Keratinocyte (primary cell): ENCODE data around the gene SYMPK. TPM values are rescaled to one million over a fixed set of nuclear protein-coding genes. Genes with fewer than 3 reads are reported as not detected.
A peak's percentile ranks its signal among the peaks of the same experiment; 100 is the strongest.

Experiments
- DNase-seq: peaks from one replicate; pipeline ENCODE4 v3.0.0-alpha.2; 2011; ENCODE audit warnings: low read depth, missing footprints, low spot score
- FAIRE-seq: peaks from 2 replicates; lab custom pipeline; 2011; peaks lifted over from hg19 to GRCh38; lab: Jason Lieb, UNC
- H2AFZ ChIP-seq: 2 replicates; pipeline ENCODE4 v1.6.0; 2012; ENCODE audit warnings: low read length, control low read depth, inconsistent platforms; ENCODE audit not compliant: control insufficient read depth
- H3K27ac ChIP-seq: 2 replicates; pipeline ENCODE4 v1.5.1; 2011; ENCODE audit warnings: low read length; ENCODE audit not compliant: control insufficient read depth, insufficient read depth
- H3K27me3 ChIP-seq: 3 replicates; pipeline ENCODE4 v1.6.0; 2011; ENCODE audit warnings: low read length; ENCODE audit not compliant: control insufficient read depth, insufficient read depth; ENCODE audit errors: extremely low read depth
- H3K36me3 ChIP-seq, 2 experiments: 2 replicates in 1 of 2; 3 replicates in 1 of 2; pipeline ENCODE4 v1.5.1; 2011; ENCODE audit warnings: low read length in 2 of 2, mild to moderate bottlenecking in 1 of 2; ENCODE audit not compliant: control insufficient read depth in 2 of 2, insufficient read depth in 2 of 2; ENCODE audit errors: extremely low read depth in 1 of 2
- H3K4me1 ChIP-seq: 3 replicates; pipeline ENCODE4 v1.5.1; 2011; ENCODE audit warnings: low read length; ENCODE audit not compliant: control insufficient read depth, insufficient read depth; ENCODE audit errors: extremely low read depth
- H3K4me2 ChIP-seq: 3 replicates; pipeline ENCODE4 v1.6.0; 2011; ENCODE audit warnings: low read depth, low read length; ENCODE audit not compliant: control insufficient read depth, insufficient read depth; ENCODE audit errors: extremely low read depth
- H3K4me3 ChIP-seq, 3 experiments: fragments of 200-600 bp in 1 of 3; sonication (generic) in 1 of 3; 2 replicates in 2 of 3; 3 replicates in 1 of 3; pipeline ENCODE4 v1.5.1; 2011 to 2016; ENCODE audit warnings: low read length in 3 of 3, mild to moderate bottlenecking in 3 of 3, control low read depth in 2 of 3, inconsistent platforms in 1 of 3, low read depth in 1 of 3, mixed read lengths in 1 of 3, mixed run types in 1 of 3, moderate library complexity in 1 of 3; ENCODE audit not compliant: control insufficient read depth in 2 of 3, insufficient read depth in 2 of 3; ENCODE audit errors: extremely low read depth in 1 of 3
- H3K79me2 ChIP-seq: 2 replicates; pipeline ENCODE4 v1.6.0; 2012; ENCODE audit warnings: low read length; ENCODE audit not compliant: control insufficient read depth, insufficient read depth
- H3K9ac ChIP-seq: 3 replicates; pipeline ENCODE4 v1.6.0; 2011; ENCODE audit warnings: low read length; ENCODE audit not compliant: control insufficient read depth, insufficient read depth; ENCODE audit errors: extremely low read depth
- H3K9me1 ChIP-seq: 3 replicates; pipeline ENCODE4 v1.6.0; 2011; ENCODE audit warnings: low read length; ENCODE audit not compliant: control insufficient read depth, insufficient read depth; ENCODE audit errors: extremely low read depth
- H3K9me3 ChIP-seq: 2 replicates; pipeline ENCODE4 v1.5.1; 2012; ENCODE audit warnings: low read depth, low read length; ENCODE audit not compliant: control insufficient read depth
- H4K20me1 ChIP-seq: 3 replicates; pipeline ENCODE4 v1.6.0; 2011; ENCODE audit warnings: low read length; ENCODE audit not compliant: control insufficient read depth, insufficient read depth; ENCODE audit errors: extremely low read depth
- EZH2 ChIP-seq: IDR thresholded peaks from one replicate; pipeline ENCODE4 v1.6.1; 2012; ENCODE audit warnings: inconsistent platforms, mild to moderate bottlenecking, low read length, moderate library complexity
- dilution Hi-C: fragments of 300-500 bp; cut with MboI; formaldehyde crosslinking; loops from one replicate; pipeline ENCODE4 v1.7.0; 2020; ENCODE audit warnings: low sequenced_read_pairs; ENCODE audit not compliant: extremely low pct_ligation_motif_present
- polyA plus RNA-seq, 5 experiments: library from polyadenylated mRNA; depleted of rRNA in 3 of 5; stranded (reverse) in 3 of 5; stranded (forward) in 1 of 5; unstranded in 1 of 5; fragments of >200 nt; gene quantifications; 1 replicate in 1 of 5; 2 replicates in 3 of 5; 3 replicates in 1 of 5; pipeline versions ENCODE4 v1.2.1 to v1.2.3, GENCODE V29; 2011 to 2012; ENCODE audit warnings: missing spikeins in 2 of 5, low read depth in 1 of 5, low replicate concordance in 1 of 5
- TF ChIP-seq, protein P1 (sequence below), 3 experiments: IDR thresholded peaks in 1 of 3; conservative IDR thresholded peaks in 1 of 3; optimal IDR thresholded peaks in 1 of 3; 2 replicates in 2 of 3; 3 replicates in 1 of 3; pipeline versions ENCODE3 to v1.5.1; 2011; ENCODE audit warnings: low read length in 3 of 3, mild to moderate bottlenecking in 3 of 3, moderate library complexity in 2 of 3, control low read depth in 1 of 3, inconsistent platforms in 1 of 3; ENCODE audit not compliant: insufficient read depth in 2 of 3; ENCODE audit errors: extremely low read depth in 1 of 3

The SYMPK gene
- polyA plus RNA-seq, 1 donor (not counting 4 experiments of a cell fraction or from before 2014, with no cell fraction given), result 56.0 TPM

DNA sequence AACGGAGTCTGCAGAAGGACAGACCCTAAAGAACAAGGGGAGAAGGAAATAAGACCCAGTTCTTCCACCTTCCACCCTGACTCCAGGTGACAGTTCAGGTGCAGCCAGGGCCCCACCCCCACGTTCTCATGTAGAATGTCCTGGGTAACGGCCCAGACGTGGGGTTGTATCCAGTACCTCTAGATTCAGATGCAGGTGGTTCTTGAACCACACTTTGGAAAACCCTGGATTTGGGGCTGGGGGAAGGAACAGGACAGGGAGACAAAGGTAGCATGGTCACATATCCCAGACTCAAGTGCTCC is 82.8 kb downstream of the SYMPK start:
- Histone ChIP-seq H3K4me3 (no peak overlapping the region), H3K27ac (no peak overlapping the region), H3K9me3 (no peaks in the 10 kb centered on the region), H3K4me1 (peaks cover 33% of the 10 kb centered on the region), H3K27me3 (no peaks in the 10 kb centered on the region), H4K20me1 (peaks cover 13% of the 10 kb centered on the region), H3K4me2 (peak overlapping the region; percentile 80), H3K79me2 (no peaks in the 10 kb centered on the region), H3K9me1 (no peaks in the 10 kb centered on the region), H3K9ac (no peak overlapping the region), H3K36me3 (peaks cover 11 to 16% of the 10 kb centered on the region in 2 experiments), H2AFZ (no peak overlapping the region)
- dilution Hi-C loops, result no loop called here
- DNase-seq (no peak), FAIRE-seq (no peak)
- TF ChIP-seq, protein P1, sequence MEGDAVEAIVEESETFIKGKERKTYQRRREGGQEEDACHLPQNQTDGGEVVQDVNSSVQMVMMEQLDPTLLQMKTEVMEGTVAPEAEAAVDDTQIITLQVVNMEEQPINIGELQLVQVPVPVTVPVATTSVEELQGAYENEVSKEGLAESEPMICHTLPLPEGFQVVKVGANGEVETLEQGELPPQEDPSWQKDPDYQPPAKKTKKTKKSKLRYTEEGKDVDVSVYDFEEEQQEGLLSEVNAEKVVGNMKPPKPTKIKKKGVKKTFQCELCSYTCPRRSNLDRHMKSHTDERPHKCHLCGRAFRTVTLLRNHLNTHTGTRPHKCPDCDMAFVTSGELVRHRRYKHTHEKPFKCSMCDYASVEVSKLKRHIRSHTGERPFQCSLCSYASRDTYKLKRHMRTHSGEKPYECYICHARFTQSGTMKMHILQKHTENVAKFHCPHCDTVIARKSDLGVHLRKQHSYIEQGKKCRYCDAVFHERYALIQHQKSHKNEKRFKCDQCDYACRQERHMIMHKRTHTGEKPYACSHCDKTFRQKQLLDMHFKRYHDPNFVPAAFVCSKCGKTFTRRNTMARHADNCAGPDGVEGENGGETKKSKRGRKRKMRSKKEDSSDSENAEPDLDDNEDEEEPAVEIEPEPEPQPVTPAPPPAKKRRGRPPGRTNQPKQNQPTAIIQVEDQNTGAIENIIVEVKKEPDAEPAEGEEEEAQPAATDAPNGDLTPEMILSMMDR (optimal IDR thresholded peaks at IDR 0.05 in 1 of 3, IDR thresholded peaks at IDR 0.05 in 1 of 3, conservative IDR thresholded peaks at IDR 0.05 in 1 of 3; ENCODE audit: extremely low read depth in 1 of 3, insufficient read depth in 2 of 3, low read length in 3 of 3), result no peak
- no peak for TF ChIP-seq EZH2

DNA sequence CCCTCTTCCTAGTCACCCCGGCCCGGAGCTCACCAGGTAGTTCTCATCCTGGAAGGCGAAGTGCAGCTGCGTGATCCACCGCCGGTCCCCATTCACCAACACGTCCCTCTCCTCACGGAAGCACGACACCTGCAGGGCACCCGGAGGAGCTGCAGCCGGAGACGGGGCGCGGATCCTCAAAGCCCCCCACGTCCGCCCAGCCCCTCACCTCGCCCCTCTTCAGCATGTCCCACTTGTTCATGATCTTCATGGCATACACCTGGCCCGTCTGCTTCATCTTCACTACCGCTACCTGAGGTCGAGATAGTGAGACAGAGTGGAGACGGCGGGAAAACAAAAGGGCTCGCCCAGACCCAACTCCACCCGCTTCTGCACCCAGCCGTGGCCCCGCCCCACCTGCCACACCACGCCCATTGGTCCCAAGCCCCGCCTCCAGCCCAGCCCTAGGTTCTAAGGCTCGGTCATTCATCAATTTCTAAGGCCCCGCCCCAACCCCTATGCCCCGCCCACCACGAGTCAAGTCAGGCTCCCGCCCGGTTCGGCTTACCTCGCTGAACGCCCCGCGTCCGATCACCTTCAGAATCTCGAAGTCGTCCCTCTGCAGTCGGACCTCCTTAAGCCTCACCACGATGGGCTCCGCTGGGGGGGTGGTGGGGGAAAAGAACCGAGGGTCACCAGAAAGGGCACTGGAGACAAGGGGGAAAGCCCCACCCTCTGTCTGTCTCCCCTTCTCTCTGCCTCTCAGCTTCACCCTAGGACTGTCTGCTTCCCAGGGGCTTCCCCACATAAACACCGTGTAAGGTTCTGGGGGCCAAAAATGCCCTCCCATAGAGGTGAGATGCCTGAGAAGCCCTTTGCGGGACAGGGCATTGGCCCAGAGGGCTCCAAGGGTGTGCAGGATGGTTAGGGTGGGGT is 83.5 kb downstream of the SYMPK start:
- Histone ChIP-seq H3K9me3 (no peaks in the 10 kb centered on the region), H3K79me2 (no peaks in the 10 kb centered on the region), H3K4me1 (peaks cover 33% of the 10 kb centered on the region), H3K9ac (peak overlapping the region; percentile 50), H4K20me1 (peaks cover 10% of the 10 kb centered on the region), H3K4me3 (peak overlapping the region; percentile 17 to 70 (median 35)), H3K27me3 (no peaks in the 10 kb centered on the region), H3K36me3 (peaks cover 5 to 14% of the 10 kb centered on the region in 2 experiments), H2AFZ (peak overlapping the region; percentile 72), H3K9me1 (no peaks in the 10 kb centered on the region), H3K4me2 (peak overlapping the region; percentile 80), H3K27ac (no peak overlapping the region)
- no peak for TF ChIP-seq EZH2
- TF ChIP-seq, protein P1 (optimal IDR thresholded peaks at IDR 0.05 in 1 of 3, IDR thresholded peaks at IDR 0.05 in 1 of 3, conservative IDR thresholded peaks at IDR 0.05 in 1 of 3; ENCODE audit: extremely low read depth in 1 of 3, insufficient read depth in 2 of 3, low read length in 3 of 3), result peak; percentile 78 to 89 (median 87)
- no peak for DNase-seq
- peak; percentile 95 for FAIRE-seq
- dilution Hi-C loops, result no loop called here
